ENCODE results near the gene MYO7B. TPM values are rescaled to one million over a fixed set of nuclear protein-coding genes. Genes with fewer than 3 reads are reported as not detected.

Gene MYO7B
- total RNA-seq, 2 donors from 2014 or later, result not detected

DNA sequence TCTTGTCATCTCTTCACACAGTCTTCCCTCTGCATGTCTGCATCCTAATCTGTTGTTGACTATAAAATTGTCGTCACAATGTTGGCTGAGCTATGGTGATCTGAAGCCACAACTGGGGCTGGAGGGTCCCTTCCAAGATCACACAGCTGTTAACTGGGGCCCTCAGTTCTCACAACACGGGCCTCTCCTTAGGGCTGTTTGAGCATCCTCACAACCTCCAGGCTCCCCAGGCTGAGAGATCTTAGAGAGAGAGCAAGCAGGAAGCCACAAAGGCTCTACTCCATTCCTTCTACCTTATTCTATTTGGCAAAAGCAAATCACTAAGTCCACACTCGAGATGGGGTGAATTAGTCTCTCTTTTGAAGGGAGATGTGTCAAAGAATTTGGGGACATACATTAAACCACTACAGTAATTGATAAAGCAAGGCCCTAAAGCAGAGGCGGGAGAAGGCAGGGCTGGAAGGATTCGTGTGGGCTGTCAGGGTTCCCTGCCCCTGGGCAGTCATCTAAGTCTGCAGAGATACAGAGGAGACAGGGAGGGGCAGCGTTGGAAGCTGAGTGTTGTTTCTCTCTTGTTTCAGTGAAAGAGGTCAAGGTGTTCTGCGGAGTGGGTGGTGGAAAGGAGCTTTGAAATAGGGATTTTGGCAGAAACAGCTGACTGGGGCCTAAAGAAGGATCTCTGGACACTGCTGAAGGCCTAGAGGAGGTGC is 15.9 kb downstream of the MYO7B start:
- Mint-ChIP-seq H3K27me3 (peaks cover 41 to 84% of the 10 kb centered on the region in 2 donors), H3K36me3 (peaks cover 4% of the 10 kb centered on the region), H3K4me1 (ENCODE audit: low read depth in 2 of 2) (no peaks in the 10 kb centered on the region), H3K4me3 (no peak overlapping the region), H3K27ac (no peak overlapping the region), H3K9me3 (no peaks in the 10 kb centered on the region)
- DNase-seq (ENCODE audit: low spot score), result no peak
- ATAC-seq, result no peak

DNA sequence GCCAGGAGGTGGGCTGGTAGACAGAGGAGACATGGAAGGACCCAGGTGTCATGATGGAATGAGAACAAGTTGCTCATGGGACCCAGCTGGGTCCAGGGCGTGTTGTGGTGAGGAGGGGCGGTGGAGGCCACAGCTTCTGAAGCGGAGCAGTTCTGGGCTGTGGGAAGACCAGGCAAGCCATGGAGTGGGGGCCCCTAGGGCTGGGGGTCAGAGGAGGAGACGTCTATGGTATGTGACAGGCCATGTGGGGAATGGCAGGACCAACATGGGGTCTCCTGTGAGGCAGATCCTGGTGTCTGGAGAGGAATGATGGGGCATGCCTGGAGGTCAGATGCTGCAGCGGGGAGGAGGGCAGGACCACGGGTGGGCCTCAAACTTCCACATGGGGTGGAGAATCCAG is 16.9 kb downstream of the MYO7B start:
- Mint-ChIP-seq H3K4me3 (no peak overlapping the region), H3K36me3 (peaks cover 14% of the 10 kb centered on the region), H3K9me3 (peaks cover 5% of the 10 kb centered on the region), H3K27me3 (peaks cover 43 to 84% of the 10 kb centered on the region in 2 donors), H3K4me1 (ENCODE audit: low read depth in 2 of 2) (no peaks in the 10 kb centered on the region), H3K27ac (no peak overlapping the region)
- ATAC-seq (peak; percentile 24 to 52), DNase-seq (ENCODE audit: low spot score) (no peak)

DNA sequence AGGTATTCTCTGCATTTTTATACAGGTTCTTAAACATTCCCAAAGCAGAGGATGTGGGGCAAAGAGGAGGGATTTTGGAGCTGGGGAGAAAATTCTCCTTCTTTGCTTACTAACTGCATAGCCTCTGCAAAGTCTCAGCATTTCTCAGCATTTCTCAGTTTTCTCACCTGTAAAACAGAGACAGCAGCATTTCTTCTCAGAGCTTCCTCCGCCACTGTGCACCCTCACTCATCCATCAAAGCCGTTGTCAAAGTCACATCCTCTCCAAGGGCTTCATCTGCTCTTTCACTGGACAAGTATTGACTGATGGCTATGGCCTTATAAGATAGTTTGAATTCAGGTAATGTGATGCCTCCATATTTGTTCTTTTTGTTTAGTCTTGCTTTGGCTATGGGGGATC is 17.4 kb downstream of the MYO7B start:
- H3K27ac Mint-ChIP-seq, result no peak overlapping the region
- H3K9me3 Mint-ChIP-seq, result peaks cover 5% of the 10 kb centered on the region
- H3K36me3 Mint-ChIP-seq, result peaks cover 14% of the 10 kb centered on the region
- no peak for DNase-seq (ENCODE audit: low spot score)
- no peaks in the 10 kb centered on the region for H3K4me1 Mint-ChIP-seq (ENCODE audit: low read depth in 2 of 2)
- peaks cover 46 to 84% of the 10 kb centered on the region in 2 donors for H3K27me3 Mint-ChIP-seq
- no peak overlapping the region for H3K4me3 Mint-ChIP-seq
- no peak for ATAC-seq

DNA sequence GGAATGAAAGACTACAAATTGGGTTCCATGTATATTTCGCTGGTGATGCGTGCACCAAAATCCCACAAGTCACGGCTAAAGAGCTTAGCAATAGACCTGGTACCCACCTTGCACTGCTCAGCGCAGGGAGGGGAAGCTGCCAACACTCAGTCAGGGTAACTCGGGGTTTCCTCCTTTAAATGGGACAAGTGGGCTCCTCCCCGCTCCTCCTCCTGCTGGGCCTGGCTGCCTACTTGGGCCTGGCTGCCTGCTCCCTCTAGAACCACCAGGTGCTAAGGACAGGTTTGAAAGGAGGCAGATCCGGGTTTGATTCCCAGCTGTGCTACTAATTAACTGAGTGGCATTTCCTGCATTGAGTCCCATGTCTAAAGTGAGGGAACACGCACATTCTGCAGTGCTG is 23.4 kb downstream of the MYO7B start:
- no peak overlapping the region for H3K4me3 Mint-ChIP-seq
- ATAC-seq (no peak), DNase-seq (ENCODE audit: low spot score) (no peak)

DNA sequence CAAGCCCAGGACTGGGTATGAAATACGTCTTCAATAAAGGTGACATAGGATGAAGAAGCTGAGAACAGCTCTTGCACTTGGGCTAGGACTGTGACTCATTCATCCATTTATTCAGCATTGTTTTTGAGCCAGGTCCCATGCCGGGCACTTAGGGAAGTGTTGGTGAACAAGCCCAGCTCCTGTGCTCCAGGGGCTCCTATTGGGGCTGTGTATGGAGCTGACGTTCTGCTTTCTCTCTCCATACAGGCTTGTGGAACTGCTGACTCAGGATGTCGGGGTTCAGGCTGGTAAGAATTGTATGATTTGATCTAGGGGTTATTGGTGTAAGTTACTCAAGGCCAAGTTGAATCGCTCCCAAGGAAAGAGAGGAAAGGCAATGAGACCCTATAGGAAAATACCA is 24.0 kb downstream of the MYO7B start:
- peaks cover 16 to 17% of the 10 kb centered on the region in 2 donors for H3K4me1 Mint-ChIP-seq (ENCODE audit: low read depth in 2 of 2)
- peaks cover 35 to 63% of the 10 kb centered on the region in 2 donors for H3K27me3 Mint-ChIP-seq
- H3K36me3 Mint-ChIP-seq, result peaks cover 19% of the 10 kb centered on the region
- ATAC-seq (no peak), DNase-seq (ENCODE audit: low spot score) (no peak)
- no peak overlapping the region for H3K27ac Mint-ChIP-seq
- peaks cover 5% of the 10 kb centered on the region for H3K9me3 Mint-ChIP-seq
- H3K4me3 Mint-ChIP-seq, result no peak overlapping the region

More for the DNA sequence above, 23.4 kb downstream of the MYO7B start:
- Mint-ChIP-seq H3K4me1 (ENCODE audit: low read depth in 2 of 2) (peaks cover 13% of the 10 kb centered on the region in 2 donors), H3K27ac (no peak overlapping the region), H3K27me3 (peaks cover 35 to 59% of the 10 kb centered on the region in 2 donors), H3K36me3 (peaks cover 19% of the 10 kb centered on the region), H3K9me3 (peaks cover 5% of the 10 kb centered on the region)

DNA sequence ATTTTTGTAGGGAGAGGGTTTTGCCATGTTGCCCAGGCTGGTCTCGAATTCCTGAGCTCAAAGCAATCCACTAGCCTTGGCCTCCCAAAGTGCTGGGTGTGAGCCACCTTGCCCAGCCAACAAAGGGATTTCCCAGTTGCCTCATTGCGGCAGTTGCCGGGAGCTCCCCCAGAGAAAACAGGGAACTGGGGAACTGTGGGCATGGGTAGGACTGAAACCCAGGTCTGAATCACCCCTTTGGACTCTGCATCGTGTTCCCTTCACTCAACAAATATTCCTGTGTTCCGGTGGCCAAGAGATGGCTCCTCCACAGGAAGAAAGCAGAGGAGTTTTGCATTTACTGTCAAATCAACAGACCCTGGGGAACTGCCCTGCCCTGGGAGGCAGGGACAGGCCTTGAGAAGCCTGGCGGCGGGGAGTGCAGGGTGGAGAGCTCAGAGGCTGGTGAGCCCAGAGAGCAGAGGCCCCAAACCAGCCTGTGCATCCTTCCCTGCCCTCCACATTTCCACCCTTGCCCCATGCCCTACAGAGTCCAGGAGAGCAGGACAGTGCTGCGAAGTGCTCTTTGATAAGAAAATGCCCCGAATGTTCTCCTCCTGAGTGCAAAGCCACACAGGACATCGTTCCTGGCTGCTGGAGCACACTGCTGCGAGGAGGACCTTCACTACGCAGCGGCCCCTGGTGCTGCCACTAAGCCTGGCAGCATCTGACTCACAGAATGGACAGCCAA is 24.9 kb downstream of the MYO7B start:
- Mint-ChIP-seq H3K4me3 (no peak overlapping the region), H3K27ac (no peak overlapping the region), H3K4me1 (ENCODE audit: low read depth in 2 of 2) (peaks cover 16 to 17% of the 10 kb centered on the region in 2 donors), H3K36me3 (peaks cover 19% of the 10 kb centered on the region), H3K9me3 (peaks cover 5% of the 10 kb centered on the region), H3K27me3 (peaks cover 29 to 53% of the 10 kb centered on the region in 2 donors)
- ATAC-seq (no peak), DNase-seq (ENCODE audit: low spot score) (no peak)

DNA sequence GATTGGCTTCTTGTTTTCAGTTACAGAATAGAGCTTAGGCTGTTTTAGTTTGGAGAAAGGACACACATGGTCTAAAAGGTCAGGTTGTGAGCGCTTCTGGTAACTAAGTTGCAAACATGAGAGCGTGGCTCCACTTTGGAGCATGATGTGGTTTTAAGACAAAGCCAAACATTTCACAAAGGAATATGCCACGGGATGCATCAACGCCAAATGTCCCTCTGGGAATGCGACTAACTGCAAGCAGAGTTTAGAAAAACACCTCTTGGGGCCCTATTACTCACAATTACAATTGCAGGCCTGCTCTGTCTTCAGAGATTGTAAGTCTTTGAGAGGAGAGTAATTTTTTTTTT is 25.4 kb downstream of the MYO7B start:
- ATAC-seq (no peak), DNase-seq (ENCODE audit: low spot score) (no peak)
- Mint-ChIP-seq H3K9me3 (peaks cover 5% of the 10 kb centered on the region), H3K4me1 (ENCODE audit: low read depth in 2 of 2) (peaks cover 16 to 17% of the 10 kb centered on the region in 2 donors), H3K27ac (no peak overlapping the region), H3K4me3 (no peak overlapping the region), H3K27me3 (peaks cover 27 to 48% of the 10 kb centered on the region in 2 donors), H3K36me3 (peaks cover 19% of the 10 kb centered on the region)

DNA sequence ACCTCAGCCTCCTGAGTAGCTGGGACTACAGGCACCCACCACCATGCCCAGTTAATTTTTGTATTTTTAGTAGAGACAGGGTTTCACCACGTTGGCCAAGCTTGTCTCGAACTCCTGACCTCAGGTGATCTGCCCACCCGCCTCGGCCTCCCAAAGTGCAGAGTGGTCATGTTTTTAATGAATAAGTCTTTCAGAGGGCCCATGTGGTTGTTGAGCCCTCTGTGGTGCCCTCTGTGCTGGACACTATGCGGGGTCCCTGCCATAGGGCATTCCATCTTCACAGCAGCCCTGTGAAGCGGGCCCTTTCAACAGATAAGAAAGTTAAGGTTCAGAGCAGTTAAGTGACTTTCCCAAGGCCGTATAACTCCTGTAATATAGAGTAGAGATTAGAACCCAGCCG is 25.9 kb downstream of the MYO7B start:
- no peak for ATAC-seq
- no peak for DNase-seq (ENCODE audit: low spot score)
- no peak overlapping the region for H3K27ac Mint-ChIP-seq
- H3K36me3 Mint-ChIP-seq, result peaks cover 15% of the 10 kb centered on the region
- H3K9me3 Mint-ChIP-seq, result peaks cover 5% of the 10 kb centered on the region
- H3K4me1 Mint-ChIP-seq (ENCODE audit: low read depth in 2 of 2), result peaks cover 16 to 17% of the 10 kb centered on the region in 2 donors
- H3K27me3 Mint-ChIP-seq, result peaks cover 22 to 43% of the 10 kb centered on the region in 2 donors
- H3K4me3 Mint-ChIP-seq, result no peak overlapping the region

DNA sequence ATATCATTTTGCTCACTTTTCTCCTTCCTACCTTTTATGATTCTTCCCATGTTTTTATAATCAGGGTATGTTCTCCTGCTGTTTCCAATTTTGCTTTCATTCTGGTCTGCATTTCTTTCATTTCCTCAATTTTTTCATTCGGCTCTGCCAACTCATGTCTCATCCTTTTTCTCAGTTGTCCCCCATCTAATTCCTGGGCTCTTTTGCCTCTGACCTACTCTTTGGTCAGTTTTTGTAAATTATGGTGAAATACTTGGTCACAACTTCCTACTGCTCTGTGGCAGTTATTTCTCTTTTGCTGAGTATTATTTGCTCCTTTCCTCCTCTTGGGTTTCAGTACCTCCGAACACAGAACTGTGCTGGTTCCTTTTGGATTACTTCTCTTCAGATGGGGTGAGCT is 27.5 kb downstream of the MYO7B start:
- H3K27ac Mint-ChIP-seq, result no peak overlapping the region
- peaks cover 16 to 17% of the 10 kb centered on the region in 2 donors for H3K4me1 Mint-ChIP-seq (ENCODE audit: low read depth in 2 of 2)
- H3K27me3 Mint-ChIP-seq, result peaks cover 8 to 28% of the 10 kb centered on the region in 2 donors
- ATAC-seq (no peak), DNase-seq (ENCODE audit: low spot score) (no peak)
- peak overlapping the region; percentile 32 for H3K4me3 Mint-ChIP-seq
- no peaks in the 10 kb centered on the region for H3K9me3 Mint-ChIP-seq
- H3K36me3 Mint-ChIP-seq, result peaks cover 5% of the 10 kb centered on the region

DNA sequence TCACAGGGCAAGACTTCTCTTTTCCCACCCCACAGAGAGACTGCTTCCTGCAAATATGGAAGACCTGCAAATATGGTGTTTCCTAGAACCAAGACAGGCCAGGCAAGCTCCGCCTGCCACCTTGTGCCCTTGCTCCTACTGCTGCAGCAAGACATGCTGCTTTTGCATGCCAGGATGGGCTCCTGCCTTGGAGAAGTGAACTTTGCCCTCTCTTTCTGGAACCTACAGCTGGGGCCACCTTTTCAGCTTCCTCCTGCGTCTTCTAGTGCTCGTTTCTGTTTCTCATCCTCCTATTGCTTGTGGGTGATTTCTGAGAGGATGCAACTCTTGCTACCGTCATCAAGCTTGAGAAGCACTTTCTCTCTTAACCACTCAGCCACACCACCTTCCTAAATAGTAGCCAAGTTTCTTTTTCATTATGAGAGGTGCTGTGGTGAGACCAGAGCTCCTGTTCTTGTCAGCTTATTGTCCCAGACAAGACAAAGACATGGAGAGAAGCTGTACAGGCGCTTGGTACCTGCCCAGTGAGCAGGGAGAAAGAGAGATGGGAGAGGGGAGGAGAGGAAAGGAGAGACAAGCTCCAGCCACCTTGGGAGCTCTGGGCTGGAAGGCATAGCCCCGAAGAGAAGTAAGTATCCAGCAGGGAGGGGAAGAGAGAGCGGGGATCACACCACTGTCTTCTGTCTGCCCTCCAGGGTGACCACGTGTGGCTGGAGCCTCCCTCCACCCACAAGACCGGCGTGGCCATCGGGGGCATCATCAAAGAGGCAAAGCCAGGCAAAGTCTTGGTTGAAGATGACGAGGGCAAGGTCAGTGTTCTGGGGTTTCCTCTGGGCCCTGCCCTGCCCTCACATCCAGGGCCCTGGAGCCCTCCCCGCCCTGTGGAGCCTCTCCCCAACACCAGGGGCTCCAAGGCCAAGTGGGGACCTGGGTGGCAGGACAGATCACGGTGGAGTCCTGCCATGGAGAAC is 28.3 kb downstream of the MYO7B start:
- ATAC-seq (peak; percentile 91), DNase-seq (ENCODE audit: low spot score) (no peak)
- H3K27ac Mint-ChIP-seq, result no peak overlapping the region
- H3K36me3 Mint-ChIP-seq, result peaks cover 5% of the 10 kb centered on the region
- peaks cover 16 to 17% of the 10 kb centered on the region in 2 donors for H3K4me1 Mint-ChIP-seq (ENCODE audit: low read depth in 2 of 2)
- H3K9me3 Mint-ChIP-seq, result no peaks in the 10 kb centered on the region
- peak overlapping the region; percentile 32 for H3K4me3 Mint-ChIP-seq
- H3K27me3 Mint-ChIP-seq, result peaks cover 7 to 24% of the 10 kb centered on the region in 2 donors

DNA sequence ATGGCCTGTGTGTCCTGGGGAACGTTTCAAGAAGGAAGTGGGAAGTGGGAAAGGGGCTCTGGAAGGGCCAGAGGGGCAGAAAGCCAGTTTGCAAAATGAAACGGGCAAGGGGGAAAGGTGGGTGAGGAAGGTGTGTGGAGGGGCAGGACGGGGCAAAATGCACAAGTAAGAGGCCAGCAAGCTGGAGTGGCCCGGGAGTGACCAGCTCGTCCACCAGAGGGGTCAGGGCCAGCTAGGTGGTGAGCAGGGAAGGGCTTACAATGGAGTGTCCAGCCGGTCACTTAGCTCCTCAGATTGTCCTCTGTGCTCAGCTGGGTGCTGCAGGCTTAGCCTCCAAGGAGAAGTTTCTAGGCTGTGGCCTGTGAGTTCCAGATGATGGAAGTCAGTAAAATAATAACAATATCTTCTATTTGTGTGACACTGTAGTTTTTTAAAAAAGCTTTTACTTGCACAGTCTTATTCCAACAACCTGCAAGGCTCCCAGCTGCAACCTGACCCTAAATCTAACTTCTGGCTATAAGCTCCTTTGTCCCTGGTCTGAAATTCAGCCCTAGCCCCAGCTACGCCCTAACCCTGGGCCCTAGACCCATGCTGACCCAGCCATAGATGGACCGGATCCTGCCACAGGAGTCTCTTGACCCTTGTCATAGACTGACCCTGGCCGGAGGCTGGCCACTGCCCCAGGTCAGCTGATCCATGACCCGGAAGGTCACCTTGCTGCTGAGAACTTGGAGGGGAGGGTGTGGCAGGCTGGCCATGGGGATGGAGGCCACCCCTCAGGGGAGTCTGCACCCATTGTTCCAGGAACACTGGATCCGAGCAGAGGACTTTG is 29.2 kb downstream of the MYO7B start:
- DNase-seq (ENCODE audit: low spot score) (no peak), ATAC-seq (no peak)
- Mint-ChIP-seq H3K4me1 (ENCODE audit: low read depth in 2 of 2) (peaks cover 16 to 17% of the 10 kb centered on the region in 2 donors), H3K9me3 (no peaks in the 10 kb centered on the region), H3K27ac (no peak overlapping the region), H3K27me3 (peaks cover 7 to 19% of the 10 kb centered on the region in 2 donors), H3K36me3 (peaks cover 5% of the 10 kb centered on the region), H3K4me3 (no peak overlapping the region)

DNA sequence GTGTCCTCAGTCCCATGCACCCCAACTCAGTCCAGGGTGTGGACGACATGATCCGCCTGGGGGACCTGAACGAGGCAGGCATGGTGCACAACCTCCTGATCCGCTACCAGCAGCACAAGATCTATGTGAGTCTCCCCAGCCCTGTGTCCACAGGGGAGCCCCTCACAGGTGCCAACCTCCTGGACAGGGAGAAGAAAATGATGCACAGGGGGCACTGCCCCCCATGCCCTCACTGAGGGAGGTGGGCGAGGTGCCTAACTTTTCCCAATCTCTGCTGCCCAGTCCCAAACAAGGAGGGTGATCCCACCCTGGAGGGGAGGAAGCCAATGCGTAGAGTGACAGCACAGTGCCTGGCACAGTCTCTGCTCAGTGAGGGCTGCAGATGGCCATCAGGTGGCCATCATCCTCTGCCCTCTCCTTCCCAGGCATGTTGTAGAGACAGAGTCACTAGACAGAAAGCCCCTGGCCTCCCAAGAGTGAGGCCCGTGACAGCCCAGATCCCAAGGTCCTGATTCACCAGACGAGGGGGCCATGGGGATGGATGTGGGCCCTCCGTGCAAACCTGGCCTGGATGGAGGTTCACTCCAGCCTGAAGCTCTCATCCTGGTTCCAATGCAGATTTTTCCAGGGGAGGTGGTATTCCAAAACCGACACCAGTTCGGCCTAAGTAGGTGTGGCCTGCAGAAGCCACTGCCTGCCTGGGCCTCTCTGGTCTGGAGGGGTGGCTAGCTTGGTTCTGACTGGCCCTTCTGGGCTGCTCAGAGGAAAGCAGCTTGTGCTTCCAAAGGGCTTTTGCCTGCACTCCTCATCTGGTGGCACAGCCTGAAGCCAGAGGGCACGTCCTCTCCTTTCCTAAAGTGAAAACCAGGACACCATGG is 30.0 kb downstream of the MYO7B start:
- no peaks in the 10 kb centered on the region for H3K9me3 Mint-ChIP-seq
- no peak overlapping the region for H3K27ac Mint-ChIP-seq
- peaks cover 16 to 17% of the 10 kb centered on the region in 2 donors for H3K4me1 Mint-ChIP-seq (ENCODE audit: low read depth in 2 of 2)
- H3K4me3 Mint-ChIP-seq, result no peak overlapping the region
- peaks cover 5% of the 10 kb centered on the region for H3K36me3 Mint-ChIP-seq
- no peak for ATAC-seq
- DNase-seq (ENCODE audit: low spot score), result no peak
- peaks cover 7 to 18% of the 10 kb centered on the region in 2 donors for H3K27me3 Mint-ChIP-seq
